K562 (cell line): ENCODE data around the gene SORBS2. TPM values are rescaled to one million over a fixed set of nuclear protein-coding genes. Genes with fewer than 3 reads are reported as not detected.

Source experiments
- ATAC-seq: fragments of 200-7000 bp; cut with Tn5 transposase; 3 replicates; pipeline ENCODE4 v1.9.1; 2020; ENCODE audit warnings: moderate library complexity
- BruUV-seq: library from RNA; stranded (reverse); fragments of 400-500 nt; replicated peaks from 2 replicates; lab custom pipeline; 2021; lab: Mats Ljungman, UMichigan
- CTCF ChIA-PET: fragments of 300-600 bp; formaldehyde crosslinking; extraction: SDS; loops from one replicate; lab custom pipeline; 2021; ENCODE audit warnings: low intra/inter-chr PET ratio; lab: Yijun Ruan, JAX
- POLR2A ChIA-PET: fragments of 300-600, 350-650 bp; sonication (Branson Sonifier 250); formaldehyde crosslinking; extraction: SDS; loops from one replicate; lab custom pipeline; 2021; ENCODE audit warnings: antibody characterized with exemption, inconsistent platforms; lab: Yijun Ruan, JAX
- DNase-seq, 4 experiments: peaks; one replicate each; pipeline versions ENCODE4 v3.0.0 to v3.0.0-alpha.2; 2011 to 2018; ENCODE audit warnings: low spot score in 3 of 4, mixed read lengths in 3 of 4; ENCODE audit errors: extremely low read depth in 1 of 4
- FAIRE-seq: peaks from 2 replicates; lab custom pipeline; 2011; peaks lifted over from hg19 to GRCh38; lab: Jason Lieb, UNC
- H2AFZ ChIP-seq: 2 replicates; pipeline ENCODE4 v1.6.0; 2011; ENCODE audit warnings: low read depth, low read length, control low read depth, inconsistent platforms
- H3K27ac ChIP-seq: fragments of 200-600 bp; 3 replicates; pipeline ENCODE4 v1.8.0; 2011; ENCODE audit warnings: low read depth, mild to moderate bottlenecking, control low read depth, inconsistent platforms, low read length, moderate library complexity, mixed read lengths; ENCODE audit errors: extremely low read depth
- H3K27me3 ChIP-seq, 2 experiments: fragments of 300-600 bp in 1 of 2; 2 replicates in 1 of 2; 3 replicates in 1 of 2; pipeline versions ENCODE4 v1.6.0 to v1.8.0; 2011; ENCODE audit warnings: inconsistent platforms in 2 of 2, low read length in 2 of 2, mild to moderate bottlenecking in 1 of 2, mixed read lengths in 1 of 2, moderate library complexity in 1 of 2; ENCODE audit not compliant: control insufficient read depth in 2 of 2, insufficient read depth in 2 of 2
- H3K36me3 ChIP-seq: fragments of 300-600 bp; 3 replicates; pipeline ENCODE4 v1.8.0; 2011; ENCODE audit warnings: mild to moderate bottlenecking, low read length, inconsistent platforms; ENCODE audit not compliant: control insufficient read depth, insufficient read depth
- H3K4me1 ChIP-seq, 2 experiments: fragments of 200-600 bp in 1 of 2; replicated peaks in 1 of 2; 2 replicates in 1 of 2; 3 replicates in 1 of 2; pipeline versions ENCODE4 v1.5.1 to v1.8.0; 2011; ENCODE audit warnings: inconsistent platforms in 2 of 2, low read length in 2 of 2, mild to moderate bottlenecking in 1 of 2, mixed read lengths in 1 of 2, moderate library complexity in 1 of 2; ENCODE audit not compliant: control insufficient read depth in 2 of 2, insufficient read depth in 2 of 2
- H3K4me2 ChIP-seq: 2 replicates; pipeline ENCODE4 v1.6.1; 2011; ENCODE audit warnings: low read length, control low read depth, inconsistent platforms, mixed read lengths; ENCODE audit not compliant: insufficient read depth
- H3K4me3 ChIP-seq: fragments of 200-600 bp; sonication (generic), shearing (Covaris generic); 2 replicates; pipeline ENCODE4 v1.5.1; 2016; ENCODE audit warnings: control low read depth, inconsistent platforms
- H3K79me2 ChIP-seq: fragments of 200-600 bp; 3 replicates; pipeline ENCODE4 v1.8.0; 2011; ENCODE audit warnings: low read length, inconsistent platforms; ENCODE audit not compliant: control insufficient read depth, insufficient read depth
- H3K9ac ChIP-seq, 2 experiments: 2 replicates each; pipeline versions ENCODE4 v1.6.0 to v1.6.1; 2011; ENCODE audit warnings: low read depth in 2 of 2, low read length in 2 of 2, control low read depth in 1 of 2, inconsistent platforms in 1 of 2, mild to moderate bottlenecking in 1 of 2, mixed read lengths in 1 of 2; ENCODE audit not compliant: insufficient read depth in 1 of 2
- H3K9me1 ChIP-seq: one replicate; pipeline ENCODE4 v1.6.0; 2011; ENCODE audit warnings: inconsistent platforms, mild to moderate bottlenecking, low read length, moderate library complexity; ENCODE audit not compliant: control insufficient read depth, insufficient read depth
- H3K9me3 ChIP-seq: replicated peaks from 2 replicates; pipeline ENCODE4 v1.5.1; 2011; ENCODE audit warnings: low read depth, low read length, inconsistent platforms; ENCODE audit not compliant: control insufficient read depth, insufficient read depth
- H4K20me1 ChIP-seq: replicated peaks from 2 replicates; pipeline ENCODE4 v1.6.1; 2011; ENCODE audit warnings: low read length, inconsistent platforms, mixed read lengths; ENCODE audit not compliant: control insufficient read depth, insufficient read depth
- ASH1L ChIP-seq: fragments of 450-650 bp; IDR thresholded peaks from 2 replicates; pipeline ENCODE4 v1.6.1; 2018; ENCODE audit warnings: borderline replicate concordance, mild to moderate bottlenecking, low read depth; ENCODE audit not compliant: partially characterized antibody
- CBX3 ChIP-seq, 2 experiments: IDR thresholded peaks; 1 replicate in 1 of 2; 2 replicates in 1 of 2; pipeline ENCODE4 v1.6.1; 2012; ENCODE audit warnings: inconsistent platforms in 2 of 2, low read length in 2 of 2, borderline replicate concordance in 1 of 2, control low read depth in 1 of 2
- HIVEP1 ChIP-seq: fragments of 250-450 bp; sonication (Bioruptor Pico); IDR thresholded peaks from 2 replicates; pipeline ENCODE4 v1.4.0; 2020; ENCODE audit warnings: mild to moderate bottlenecking
- HMG20A ChIP-seq: fragments of 450-650 bp; formaldehyde crosslinking; conservative IDR thresholded peaks from 2 replicates; pipeline ENCODE4 v1.4.0; 2020; ENCODE audit warnings: mild to moderate bottlenecking, mixed read lengths
- MTA1 ChIP-seq: fragments of 450-650 bp; IDR thresholded peaks from 2 replicates; pipeline ENCODE4 v1.6.1; 2017; ENCODE audit warnings: borderline replicate concordance
- POLR2AphosphoS5 ChIP-seq: IDR thresholded peaks from 2 replicates; pipeline ENCODE4 v1.6.1; 2011; ENCODE audit warnings: mild to moderate bottlenecking, low read depth, low read length, moderate library complexity; ENCODE audit not compliant: control insufficient read depth, insufficient read depth
- SMC3 ChIP-seq: conservative IDR thresholded peaks from 2 replicates; pipeline ENCODE4 v1.6.1; 2011; ENCODE audit warnings: low read depth, low read length, improper control_type of control experiment; ENCODE audit not compliant: insufficient read depth
- SRSF3 ChIP-seq: fragments of 200-400 bp; formaldehyde crosslinking; IDR thresholded peaks from 2 replicates; pipeline ENCODE4 v1.6.1; 2016; ENCODE audit warnings: mild to moderate bottlenecking, low read length, moderate library complexity; ENCODE audit not compliant: insufficient read depth
- U2AF1 ChIP-seq: fragments of 200-400 bp; formaldehyde crosslinking; optimal IDR thresholded peaks from 2 replicates; pipeline ENCODE3; 2017; ENCODE audit warnings: mild to moderate bottlenecking, low read depth, low read length, moderate library complexity
- ZNF133 ChIP-seq: fragments of 250-450 bp; sonication (Bioruptor Pico); IDR thresholded peaks from 2 replicates; pipeline ENCODE4 v1.4.0; 2020; ENCODE audit warnings: mild to moderate bottlenecking
- ZNF79 ChIP-seq: fragments of 250-450 bp; sonication (Bioruptor Pico); IDR thresholded peaks from 2 replicates; pipeline ENCODE4 v1.4.0; 2020; ENCODE audit warnings: low read depth, mild to moderate bottlenecking, moderate library complexity
- WGBS: fragments of 100-300 bp; shearing (Covaris generic); methylation state at CpG from one replicate; pipeline ENCODE4 v1.1.6; 2016; ENCODE audit warnings: low coverage, mixed read lengths; ENCODE audit not compliant: insufficient coverage; ENCODE audit errors: missing lambda C conversion rate; 5-methylcytosine and 5-hydroxymethylcytosine counted together
- in situ Hi-C: fragments of 300-500 bp; cut with MboI; formaldehyde crosslinking; loops from 4 replicates; pipeline ENCODE4 v1.15.0; 2018; ENCODE audit warnings: inconsistent platforms, mixed read lengths
- intact Hi-C: fragments of 100-400 bp; cut with micrococcal nuclease; formaldehyde crosslinking; loops from 2 replicates; pipeline ENCODE4 v1.14.2; 2022
- polyA plus RNA-seq, 8 experiments: library from polyadenylated mRNA; depleted of rRNA in 4 of 8; stranded (reverse) in 5 of 8; unstranded in 3 of 8; fragments of >200 nt; fragmentation: Nextera tagmentation in 2 of 8; fragmentation: Illumina TruSeq in 1 of 8; extraction: Ambion mirVana in 2 of 8; extraction: Trizol in 1 of 8; gene quantifications; 2 replicates each; pipeline versions ENCODE4 v1.2.1 to v1.2.3, GENCODE V29; 2011 to 2014; ENCODE audit warnings: inconsistent platforms in 1 of 8, missing spikeins in 1 of 8
- total RNA-seq, 7 experiments: library from RNA; depleted of rRNA in 6 of 7; stranded (reverse); fragments of >200 nt in 6 of 7; fragmentation: Illumina TruSeq in 2 of 7; extraction: Trizol in 2 of 7; gene quantifications; 2 replicates each; pipeline versions ENCODE4 v1.2.1 to v1.2.3, GENCODE V29; 2011 to 2021; ENCODE audit warnings: low replicate concordance in 1 of 7
- TF ChIP-seq, protein P1 (sequence below): fragments of 450-650 bp; formaldehyde crosslinking; IDR thresholded peaks from 2 replicates; pipeline ENCODE4 v1.4.0; 2022; ENCODE audit warnings: missing genetic modification characterization

Gene SORBS2
- total and polyA plus RNA-seq, 9 of the 15 experiments (the other 6 are each of a cell fraction or from before 2014, with no cell fraction given): 0.29 TPM; not detected in 8

- FAIRE-seq (no peak), ATAC-seq (no peak), DNase-seq (no peak)
- Histone ChIP-seq H3K4me3 (no peak overlapping the region), H3K36me3 (no peaks in the 10 kb centered on the region), H2AFZ (no peak overlapping the region), H3K79me2 (no peaks in the 10 kb centered on the region), H3K9me3 (no peaks in the 10 kb centered on the region), H3K4me2 (no peak overlapping the region), H3K9me1 (no peaks in the 10 kb centered on the region), H4K20me1 (0 out of 2 replicates have a peak, but pooled peaks cover 5% of the 10 kb centered on the region), H3K9ac (no peak overlapping the region), H3K27me3 (peaks cover 7 to 27% of the 10 kb centered on the region in 2 experiments; a peak in 4 of 5 replicates), H3K4me1 (no peaks in the 10 kb centered on the region), H3K27ac (no peak overlapping the region)
- 0% methylated on average over 3 of the region's 3 CpGs for WGBS
- ChIA-PET CTCF (no interaction called here), POLR2A (no interaction called here)
- intact Hi-C loops: no loop called here
- TF ChIP-seq ZNF133 (CRISPR knock-in tag): no peak
- BruUV-seq: no TSS peak
- in situ Hi-C loops: no loop called here
These were observed 92.5 kb downstream of the SORBS2 start for GRCh38 chr4:185719500-185719858.

DNA sequence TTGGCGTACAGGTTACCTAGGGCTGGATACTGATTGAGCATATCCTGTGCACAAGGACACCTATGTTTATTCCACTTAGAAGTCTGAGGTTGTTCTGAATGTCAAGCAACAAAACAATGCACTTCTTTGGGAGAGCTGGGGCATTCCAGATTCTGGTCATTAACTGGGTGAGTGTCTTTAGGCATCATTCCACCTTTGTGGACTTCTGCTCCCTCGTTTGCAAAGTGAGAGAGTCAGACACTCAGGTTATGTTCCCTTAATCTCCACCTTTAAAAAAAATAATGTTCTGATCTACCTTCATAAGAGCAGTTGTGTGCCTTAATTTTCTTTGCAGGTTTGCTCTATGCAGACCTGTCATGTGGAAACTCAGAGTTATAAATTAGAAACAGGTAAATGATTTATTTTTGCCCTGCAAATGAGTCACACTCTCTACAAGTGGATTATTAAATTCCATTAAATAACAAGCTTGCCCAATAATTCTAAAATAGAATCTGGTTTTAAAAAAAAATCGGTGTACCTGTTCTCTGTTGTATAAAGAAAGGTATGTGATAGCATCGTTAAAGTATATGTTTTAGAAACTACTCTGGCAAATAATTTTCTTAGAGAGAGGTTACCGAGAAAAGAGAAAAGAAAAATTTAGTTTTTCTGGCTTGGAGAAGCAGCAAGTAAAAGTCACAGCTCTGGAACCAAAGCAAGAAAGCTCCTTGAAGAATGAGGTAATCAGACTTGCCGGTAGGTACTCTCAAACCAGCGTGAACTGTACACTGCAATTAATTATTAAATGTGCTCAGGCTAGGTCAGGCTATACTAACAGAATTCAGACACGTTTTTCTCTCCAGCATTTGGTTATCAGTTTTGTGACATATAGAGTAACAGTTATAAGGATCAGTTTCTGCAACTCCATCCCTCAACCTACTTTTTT lies 93.2 kb downstream of the SORBS2 start:
- Histone ChIP-seq H3K9me1 (no peaks in the 10 kb centered on the region), H3K4me3 (no peak overlapping the region), H3K79me2 (no peaks in the 10 kb centered on the region), H3K27me3 (peaks cover 7 to 27% of the 10 kb centered on the region in 2 experiments; a peak in 4 of 5 replicates), H3K36me3 (no peaks in the 10 kb centered on the region), H3K4me2 (no peak overlapping the region), H3K27ac (no peak overlapping the region), H3K9me3 (no peaks in the 10 kb centered on the region), H4K20me1 (0 out of 2 replicates have a peak, but pooled peaks cover 5% of the 10 kb centered on the region), H3K9ac (no peak overlapping the region), H3K4me1 (no peaks in the 10 kb centered on the region), H2AFZ (no peak overlapping the region)
- ChIA-PET POLR2A (interaction anchor here (0.7 kb wide), 1 partner anchor 57 kb away, joined by 3 read pairs; no protein-coding TSS in a partner anchor), CTCF (no interaction called here)
- WGBS: 2% methylated on average over 8 of the region's 8 CpGs
- no peak for ATAC-seq
- no peak for DNase-seq
- no TSS peak for BruUV-seq
- intact Hi-C loops: no loop called here
- FAIRE-seq: no peak
- in situ Hi-C loops: no loop called here
- TF ChIP-seq SRSF3: no peak
- no peak for TF ChIP-seq HIVEP1
- no peak for TF ChIP-seq U2AF1
- TF ChIP-seq, protein P1, sequence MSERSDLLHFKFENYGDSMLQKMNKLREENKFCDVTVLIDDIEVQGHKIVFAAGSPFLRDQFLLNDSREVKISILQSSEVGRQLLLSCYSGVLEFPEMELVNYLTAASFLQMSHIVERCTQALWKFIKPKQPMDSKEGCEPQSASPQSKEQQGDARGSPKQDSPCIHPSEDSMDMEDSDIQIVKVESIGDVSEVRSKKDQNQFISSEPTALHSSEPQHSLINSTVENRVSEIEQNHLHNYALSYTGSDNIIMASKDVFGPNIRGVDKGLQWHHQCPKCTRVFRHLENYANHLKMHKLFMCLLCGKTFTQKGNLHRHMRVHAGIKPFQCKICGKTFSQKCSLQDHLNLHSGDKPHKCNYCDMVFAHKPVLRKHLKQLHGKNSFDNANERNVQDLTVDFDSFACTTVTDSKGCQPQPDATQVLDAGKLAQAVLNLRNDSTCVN (CRISPR knock-in tag): no peak
- TF ChIP-seq HMG20A: no peak
- no peak for TF ChIP-seq CBX3 (IDR thresholded peaks at IDR 0.05; ENCODE audit: borderline replicate concordance in 1 of 2, low read length in 2 of 2)
- no peak for TF ChIP-seq ASH1L
- TF ChIP-seq ZNF79 (CRISPR knock-in tag): no peak
- no peak for TF ChIP-seq SMC3
- TF ChIP-seq MTA1: no peak
- no peak for TF ChIP-seq POLR2AphosphoS5
